GM10248 (cell line): ENCODE data around the gene KLK12.

Experiments
- CTCF ChIA-PET: fragments of 300-600 bp; sonication (Branson Sonifier 250); formaldehyde crosslinking; extraction: SDS; loops from one replicate; lab custom pipeline; 2021; ENCODE audit warnings: antibody characterized with exemption; lab: Yijun Ruan, JAX
- POLR2A ChIA-PET: fragments of 350-650 bp; sonication (Branson Sonifier 250); formaldehyde crosslinking; extraction: SDS; loops from one replicate; lab custom pipeline; 2020; ENCODE audit warnings: antibody characterized with exemption; lab: Yijun Ruan, JAX
- DNase-seq: peaks from one replicate; pipeline ENCODE4 v3.0.0; 2012; ENCODE audit errors: extremely low spot score
- CTCF ChIP-seq: IDR thresholded peaks from 2 replicates; pipeline ENCODE4 v1.5.1; 2012; ENCODE audit warnings: mild to moderate bottlenecking, low read depth; ENCODE audit errors: extremely low read depth, missing control alignments, control extremely low read depth

Gene KLK12

GRCh38 chr19:51027126-51027806 is 7.5 kb downstream of the KLK12 start:
- ChIA-PET CTCF (no interaction called here), POLR2A (no interaction called here)
- no peak for DNase-seq
- no peak for TF ChIP-seq CTCF

- POLR2A ChIA-PET, result no interaction called here
- DNase-seq, result no peak
These were observed 8.3 kb downstream of the KLK12 start, which contains the start of gene KLK11 for GRCh38 chr19:51026554-51026831. Gene KLK11, minus strand, starts transcription at chr19:51026616. Its CDS starts 985 bp downstream, at chr19:51025631.

GRCh38 chr19:51025809-51026553 is 8.8 kb downstream of the KLK12 start:
- TF ChIP-seq CTCF, result no peak
- ChIA-PET POLR2A (no interaction called here), CTCF (no interaction called here)
- DNase-seq, result no peak

More at GRCh38 chr19:51026554-51026831, 8.3 kb downstream of the KLK12 start, which contains the start of gene KLK11:
- TF ChIP-seq CTCF, result no peak
- CTCF ChIA-PET, result no interaction called here

- CTCF ChIA-PET, result no interaction called here
These were observed 9.4 kb downstream of the KLK12 start for GRCh38 chr19:51025401-51025800.

GRCh38 chr19:51024924-51025323 is 9.9 kb downstream of the KLK12 start:
- CTCF ChIA-PET, result no interaction called here
- POLR2A ChIA-PET, result no interaction called here
- DNase-seq, result no peak
- TF ChIP-seq CTCF, result no peak

More at GRCh38 chr19:51025401-51025800, 9.4 kb downstream of the KLK12 start:
- TF ChIP-seq CTCF, result no peak
- POLR2A ChIA-PET, result no interaction called here
- no peak for DNase-seq

GRCh38 chr19:51023946-51024345 is 10.9 kb downstream of the KLK12 start:
- TF ChIP-seq CTCF, result no peak
- ChIA-PET CTCF (no interaction called here), POLR2A (no interaction called here)
- no peak for DNase-seq
